Measurements from ENCODE around the gene POU2AF1.

POU2AF1 gene

GRCh38 chr11:111386611-111387150 lies 7.6 kb upstream of the POU2AF1 start:
- no peak for ATAC-seq
- DNase-seq = no peak

- DNase-seq = no peak
- no peak for ATAC-seq
These were observed 5.4 kb upstream of the POU2AF1 start for GRCh38 chr11:111384494-111384893.

- ATAC-seq (no peak), DNase-seq (no peak)
These were observed 3.4 kb upstream of the POU2AF1 start for GRCh38 chr11:111382451-111382850.

- ATAC-seq = no peak
- peak; percentile 52 for DNase-seq
These were observed 594 bp upstream of the POU2AF1 start for GRCh38 chr11:111379602-111380136.

- DNase-seq = no peak
- no peak for ATAC-seq
These were observed 752 bp downstream of the POU2AF1 start for GRCh38 chr11:111378185-111378860.

- DNase-seq (peak; percentile 62), ATAC-seq (peak; percentile 60)
These were observed 2.7 kb downstream of the POU2AF1 start for GRCh38 chr11:111376181-111376871.

GRCh38 chr11:111373590-111373989 lies 5.5 kb downstream of the POU2AF1 start:
- ATAC-seq = no peak
- no peak for DNase-seq

- DNase-seq = no peak
- ATAC-seq = no peak
These were observed 6.5 kb downstream of the POU2AF1 start for GRCh38 chr11:111372538-111372937.

GRCh38 chr11:111370902-111371578 lies 8.0 kb downstream of the POU2AF1 start:
- DNase-seq = peak; percentile 40
- peak; percentile 87 for ATAC-seq

- no peak for ATAC-seq
- DNase-seq = no peak
These were observed 8.7 kb downstream of the POU2AF1 start for GRCh38 chr11:111370270-111370901.

GRCh38 chr11:111368285-111368560 lies 10.9 kb downstream of the POU2AF1 start:
- ATAC-seq = no peak
- DNase-seq = no peak

- DNase-seq = no peak
These were observed 11.4 kb downstream of the POU2AF1 start for GRCh38 chr11:111367411-111368284.

GRCh38 chr11:111366560-111367410 lies 12.3 kb downstream of the POU2AF1 start:
- ATAC-seq (no peak), DNase-seq (no peak)

More at GRCh38 chr11:111367411-111368284, 11.4 kb downstream of the POU2AF1 start:
- no peak for ATAC-seq

- DNase-seq = no peak
These were observed 13.1 kb downstream of the POU2AF1 start for GRCh38 chr11:111365722-111366559.

GRCh38 chr11:111364503-111364902 lies 14.6 kb downstream of the POU2AF1 start:
- ATAC-seq = no peak

More at GRCh38 chr11:111365722-111366559, 13.1 kb downstream of the POU2AF1 start:
- no peak for ATAC-seq

GRCh38 chr11:111363985-111364384 lies 15.1 kb downstream of the POU2AF1 start:
- DNase-seq (no peak), ATAC-seq (no peak)

More at GRCh38 chr11:111364503-111364902, 14.6 kb downstream of the POU2AF1 start:
- DNase-seq = no peak

- ATAC-seq (no peak), DNase-seq (no peak)
These were observed 16.1 kb downstream of the POU2AF1 start for GRCh38 chr11:111362887-111363411.

- no peak for DNase-seq
- ATAC-seq = no peak
These were observed 17.2 kb downstream of the POU2AF1 start for GRCh38 chr11:111361874-111362273.

Measured in stimulated activated naive CD8-positive, alpha-beta T cell treated with anti-CD3 and anti-CD28 coated beads, Interleukin-15, Interleukin-2, amounts not matched to agents 100 U/mL and 50 U/mL, for 24 hours (primary cell).